Natural killer cell (primary cell): Measurements from ENCODE around the gene KASH5. TPM values are rescaled to one million over a fixed set of nuclear protein-coding genes. Genes with fewer than 3 reads are reported as not detected.

Experiments
- ATAC-seq, 3 donors: fragments of 150-1000 bp in 2 of 3; fragments of 200-7000 bp in 1 of 3; cut with Tn5 transposase; 1 replicate in 1 of 3; 2 replicates in 2 of 3; pipeline ENCODE4 v1.10.0; 2021; ENCODE audit warnings: mild to moderate bottlenecking in 2 of 3, moderate library complexity in 2 of 3
- DNase-seq, 2 donors: peaks; one replicate each; pipeline versions ENCODE4 v3.0.0 to v3.0.0-alpha.2; 2013 to 2021; ENCODE audit warnings: mixed read lengths in 1 of 2
- H3K27ac ChIP-seq: one replicate; pipeline ENCODE4 v1.5.1; 2013; ENCODE audit warnings: mild to moderate bottlenecking, low read length
- H3K27me3 ChIP-seq: one replicate; pipeline ENCODE4 v1.6.1; 2013; ENCODE audit warnings: low read length; ENCODE audit not compliant: control insufficient read depth, insufficient read depth
- H3K36me3 ChIP-seq: one replicate; pipeline ENCODE4 v1.6.1; 2013; ENCODE audit warnings: low read length; ENCODE audit not compliant: control insufficient read depth, insufficient read depth
- H3K4me1 ChIP-seq: one replicate; pipeline ENCODE4 v1.6.1; 2013; ENCODE audit warnings: low read length; ENCODE audit not compliant: control insufficient read depth, insufficient read depth
- H3K4me3 ChIP-seq: one replicate; pipeline ENCODE4 v1.5.1; 2013; ENCODE audit warnings: low read length
- H3K9me3 ChIP-seq: one replicate; pipeline ENCODE4 v1.6.1; 2013; ENCODE audit warnings: low read length; ENCODE audit not compliant: control insufficient read depth, insufficient read depth
- H3K27ac Mint-ChIP-seq, 2 donors: one replicate each; pipeline ENCODE4 v1.8.0; 2022; ENCODE audit warnings: mild to moderate bottlenecking in 2 of 2, mixed read lengths in 2 of 2, moderate library complexity in 1 of 2
- H3K27me3 Mint-ChIP-seq, 2 donors: one replicate each; pipeline ENCODE4 v1.8.0; 2022; ENCODE audit warnings: low read depth in 2 of 2, mixed read lengths in 2 of 2
- H3K36me3 Mint-ChIP-seq: one replicate; pipeline ENCODE4 v1.8.0; 2022; ENCODE audit warnings: mixed read lengths
- H3K4me1 Mint-ChIP-seq, 2 donors: one replicate each; pipeline ENCODE4 v1.8.0; 2022; ENCODE audit warnings: mixed read lengths in 2 of 2
- H3K4me3 Mint-ChIP-seq: one replicate; pipeline ENCODE4 v1.8.0; 2022; ENCODE audit warnings: mild to moderate bottlenecking, moderate library complexity, mixed read lengths
- H3K9me3 Mint-ChIP-seq, 2 donors: one replicate each; pipeline ENCODE4 v1.8.0; 2022; ENCODE audit warnings: mixed read lengths in 2 of 2
- CTCF ChIP-seq: fragments of 200-600 bp; IDR thresholded peaks from one replicate; pipeline ENCODE4 v1.8.0; 2022; ENCODE audit warnings: antibody characterized with exemption
- WGBS: methylation state at CpG from one replicate; pipeline ENCODE4 v1.1.7; 2013; ENCODE audit warnings: missing lambda C conversion rate; ENCODE audit not compliant: insufficient coverage; 5-methylcytosine and 5-hydroxymethylcytosine counted together
- intact Hi-C: fragments of 100-400 bp; cut with micrococcal nuclease; formaldehyde crosslinking; loops from one replicate; pipeline ENCODE4 v1.14.2; 2022
- total RNA-seq, 4 donors: library from RNA; stranded (reverse); fragments of 120-200 nt in 1 of 4; gene quantifications; one replicate each; pipeline versions ENCODE4 v1.2.3 to v1.2.4, GENCODE V29; 2013 to 2022

Gene KASH5
- total RNA-seq, 3 donors from 2014 or later (not counting 1 experiment from before 2014, with no cell fraction given): 0.73 to 0.80 TPM; not detected in 1

- TF ChIP-seq CTCF: no peak
These were observed 37.1 kb downstream of the KASH5 start, which contains the start of gene GFY for GRCh38 chr19:49425178-49425577. TSS of gene GFY (plus strand) at chr19:49425388. CDS start at chr19:49426431, 1,043 bp downstream.

DNA sequence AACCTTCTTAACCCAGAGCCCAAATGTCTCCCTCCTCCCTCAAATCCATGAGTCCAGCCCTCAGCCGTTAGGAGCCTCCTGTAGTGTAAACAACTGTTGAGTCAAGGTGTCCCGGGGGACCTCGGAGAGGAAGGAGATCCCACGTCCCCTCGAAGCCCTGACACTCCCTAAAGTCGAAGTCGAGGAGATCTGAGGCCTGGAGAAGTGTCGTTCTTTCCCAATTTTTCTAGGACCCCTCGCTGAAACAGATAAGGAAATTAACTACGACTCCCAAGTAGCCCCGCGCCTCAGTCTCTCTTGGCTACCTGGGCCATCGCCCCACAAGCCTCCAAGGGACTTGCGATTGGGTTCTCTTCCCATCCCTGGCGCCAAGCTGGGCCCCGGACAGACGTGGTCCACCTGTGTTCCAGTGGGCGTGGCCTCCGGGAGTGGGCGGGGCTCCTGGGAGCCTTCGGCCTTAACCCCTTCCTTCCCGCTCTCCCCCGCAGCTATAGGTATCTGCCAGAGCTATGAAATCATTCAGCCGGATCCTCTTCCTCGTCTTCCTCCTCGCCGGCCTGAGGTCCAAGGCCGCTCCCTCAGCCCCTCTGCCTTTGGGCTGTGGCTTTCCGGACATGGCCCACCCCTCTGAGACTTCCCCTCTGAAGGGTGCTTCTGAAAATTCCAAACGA lies 38.0 kb downstream of the KASH5 start:
- Mint-ChIP-seq H3K27ac (no peak overlapping the region), H3K9me3 (no peaks in the 10 kb centered on the region), H3K4me1 (peaks cover 57 to 67% of the 10 kb centered on the region in 2 donors), H3K4me3 (peak overlapping the region; percentile 2), H3K36me3 (no peaks in the 10 kb centered on the region), H3K27me3 (peaks cover 87 to 95% of the 10 kb centered on the region in 2 donors)
- Histone ChIP-seq H3K27me3 (peaks cover 82% of the 10 kb centered on the region), H3K27ac (no peak overlapping the region), H3K4me3 (no peak overlapping the region), H3K36me3 (no peaks in the 10 kb centered on the region), H3K9me3 (no peaks in the 10 kb centered on the region), H3K4me1 (peaks cover 52% of the 10 kb centered on the region)
- DNase-seq (peak in 1 of 2 donors; percentile 33), ATAC-seq (no peak)
- intact Hi-C loops: no loop called here
- 9% methylated on average over 30 of the region's 30 CpGs for WGBS
- TF ChIP-seq CTCF: no peak

More at GRCh38 chr19:49425178-49425577, 37.1 kb downstream of the KASH5 start, which contains the start of gene GFY:
- H3K4me3 ChIP-seq: no peak within 1 kb of the TSS
- H3K9me3 Mint-ChIP-seq: no peaks in the 10 kb centered on the region
- H3K4me1 ChIP-seq: peaks cover 56% of the 10 kb centered on the region
- H3K4me3 Mint-ChIP-seq: peak within 1 kb of the TSS; percentile 2
- ATAC-seq (no peak), DNase-seq (no peak)
- 67% methylated on average over 7 of the region's 7 CpGs for WGBS
- H3K27me3 ChIP-seq: peaks cover 84% of the 10 kb centered on the region
- H3K36me3 Mint-ChIP-seq: no peaks in the 10 kb centered on the region
- H3K4me1 Mint-ChIP-seq: peaks cover 64% of the 10 kb centered on the region in 2 donors
- intact Hi-C loops: no loop called here
- H3K27me3 Mint-ChIP-seq: peaks cover 85 to 96% of the 10 kb centered on the region in 2 donors
- H3K27ac ChIP-seq: no peak within 1 kb of the TSS
- H3K36me3 ChIP-seq: no peaks in the 10 kb centered on the region
- H3K27ac Mint-ChIP-seq: no peak within 1 kb of the TSS
- H3K9me3 ChIP-seq: no peaks in the 10 kb centered on the region

- H3K36me3 Mint-ChIP-seq: no peaks in the 10 kb centered on the region
- H3K27me3 Mint-ChIP-seq: peaks cover 83 to 87% of the 10 kb centered on the region in 2 donors
- no peak overlapping the region for H3K27ac Mint-ChIP-seq
- Histone ChIP-seq H3K27ac (no peak overlapping the region), H3K36me3 (no peaks in the 10 kb centered on the region), H3K4me3 (no peak overlapping the region), H3K4me1 (peaks cover 53% of the 10 kb centered on the region), H3K9me3 (no peaks in the 10 kb centered on the region), H3K27me3 (peaks cover 83% of the 10 kb centered on the region)
- DNase-seq: no peak
- H3K4me3 Mint-ChIP-seq: no peak overlapping the region
- H3K9me3 Mint-ChIP-seq: no peaks in the 10 kb centered on the region
- intact Hi-C loops: no loop called here
- 51% methylated on average over 12 of the region's 12 CpGs for WGBS
- TF ChIP-seq CTCF: no peak
- ATAC-seq: no peak
- H3K4me1 Mint-ChIP-seq: peaks cover 47 to 60% of the 10 kb centered on the region in 2 donors
These were observed 39.3 kb downstream of the KASH5 start for GRCh38 chr19:49427339-49427738.
